B cell (primary cell): ENCODE data around the gene WDR33. TPM values are rescaled to one million over a fixed set of nuclear protein-coding genes. Genes with fewer than 3 reads are reported as not detected.

ENCODE experiments used
- ATAC-seq: fragments of 200-7000 bp; cut with Tn5 transposase; one replicate; pipeline ENCODE4 v1.10.0; 2021; ENCODE audit warnings: low read depth, mild to moderate bottlenecking, moderate number of reproducible peaks, moderate library complexity
- CTCF ChIA-PET: fragments of 350-600 bp; sonication (Branson Sonifier 250); formaldehyde crosslinking; loops from one replicate; lab custom pipeline; 2021; ENCODE audit warnings: antibody characterized with exemption, inconsistent platforms; lab: Charles Lee
- POLR2A ChIA-PET: fragments of 350-600 bp; sonication (Branson Sonifier 250); formaldehyde crosslinking; loops from one replicate; lab custom pipeline; 2021; ENCODE audit warnings: antibody characterized with exemption; lab: Charles Lee
- DNase-seq: peaks from one replicate; pipeline ENCODE4 v3.0.0; 2013
- H2AFZ ChIP-seq: 2 replicates; pipeline ENCODE4 v1.6.1; 2012; ENCODE audit warnings: mild to moderate bottlenecking, low read depth, low read length; ENCODE audit not compliant: insufficient read depth, poor library complexity, severe bottlenecking
- H3K27ac ChIP-seq, 2 donors: 1 replicate in 1 of 2; 2 replicates in 1 of 2; pipeline ENCODE4 v1.5.1; 2012 to 2013; ENCODE audit warnings: low read length in 2 of 2, mild to moderate bottlenecking in 2 of 2, moderate library complexity in 1 of 2
- H3K27me3 ChIP-seq, 4 experiments: fragments of 200-600 bp in 1 of 4; sonication (generic) in 1 of 4; replicated peaks in 1 of 4; 1 replicate in 2 of 4; 2 replicates in 2 of 4; pipeline versions ENCODE4 v1.6.1 to v1.7.0; 2013 to 2016; ENCODE audit warnings: low read length in 3 of 4, mild to moderate bottlenecking in 2 of 4, mixed read lengths in 1 of 4, moderate library complexity in 1 of 4; ENCODE audit not compliant: insufficient read depth in 4 of 4, control insufficient read depth in 3 of 4; ENCODE audit errors: control extremely low read depth in 1 of 4
- H3K36me3 ChIP-seq, 2 experiments: replicated peaks in 1 of 2; 1 replicate in 1 of 2; 2 replicates in 1 of 2; pipeline versions ENCODE4 v1.6.1 to v1.7.1; 2013; ENCODE audit warnings: low read length in 1 of 2; ENCODE audit not compliant: insufficient read depth in 2 of 2, control insufficient read depth in 1 of 2; ENCODE audit errors: control extremely low read depth in 1 of 2, extremely low read depth in 1 of 2
- H3K4me1 ChIP-seq, 2 donors: fragments of 200-600 bp in 1 of 2; sonication (generic) in 1 of 2; 1 replicate in 1 of 2; 2 replicates in 1 of 2; pipeline versions ENCODE4 v1.5.1 to v1.6.1; 2013 to 2017; ENCODE audit warnings: low read length in 2 of 2; ENCODE audit not compliant: control insufficient read depth in 2 of 2, insufficient read depth in 2 of 2
- H3K4me2 ChIP-seq: replicated peaks from 2 replicates; pipeline ENCODE3; 2012; ENCODE audit warnings: mild to moderate bottlenecking, low read depth, low read length; ENCODE audit not compliant: poor library complexity, severe bottlenecking
- H3K4me3 ChIP-seq, 5 experiments: fragments of 200-600 bp in 1 of 5; sonication (generic) in 1 of 5; 1 replicate in 3 of 5; 2 replicates in 2 of 5; pipeline versions ENCODE4 v1.5.1 to v1.7.0; 2011 to 2016; ENCODE audit warnings: low read length in 4 of 5, mild to moderate bottlenecking in 4 of 5, low read depth in 2 of 5, control low read depth in 1 of 5, moderate library complexity in 1 of 5; ENCODE audit not compliant: insufficient read depth in 1 of 5; ENCODE audit errors: control extremely low read depth in 1 of 5, extremely low read depth in 1 of 5
- H3K79me2 ChIP-seq: fragments of 200-600 bp; sonication (generic); one replicate; pipeline ENCODE4 v1.6.0; 2016; ENCODE audit warnings: low read length; ENCODE audit not compliant: control insufficient read depth, insufficient read depth
- H3K9ac ChIP-seq: fragments of 200-600 bp; sonication (generic); 2 replicates; pipeline ENCODE4 v1.6.1; 2017; ENCODE audit warnings: mild to moderate bottlenecking, low read length, moderate library complexity
- H3K9me3 ChIP-seq, 3 donors: one replicate each; pipeline versions ENCODE4 v1.6.1 to v1.7.1; 2013; ENCODE audit warnings: low read length in 2 of 3; ENCODE audit not compliant: control insufficient read depth in 2 of 3, insufficient read depth in 1 of 3; ENCODE audit errors: control extremely low read depth in 1 of 3
- H4K20me1 ChIP-seq: 2 replicates; pipeline ENCODE4 v1.6.0; 2012; ENCODE audit warnings: mild to moderate bottlenecking, low read length; ENCODE audit not compliant: insufficient read depth, control insufficient read depth, poor library complexity, severe bottlenecking
- H3K27ac Mint-ChIP-seq: one replicate; pipeline ENCODE4 v1.8.0; 2021; ENCODE audit warnings: mixed read lengths
- H3K27me3 Mint-ChIP-seq: one replicate; pipeline ENCODE4 v1.8.0; 2021; ENCODE audit warnings: mixed read lengths
- H3K4me1 Mint-ChIP-seq: one replicate; pipeline ENCODE4 v1.8.0; 2021; ENCODE audit warnings: mixed read lengths
- H3K4me3 Mint-ChIP-seq: one replicate; pipeline ENCODE4 v1.8.0; 2021; ENCODE audit warnings: mixed read lengths
- H3K9me3 Mint-ChIP-seq: one replicate; pipeline ENCODE4 v1.8.0; 2022; ENCODE audit warnings: mixed read lengths; ENCODE audit not compliant: insufficient read depth
- EZH2 ChIP-seq: IDR thresholded peaks from 2 replicates; pipeline ENCODE4 v1.6.1; 2012; ENCODE audit warnings: borderline replicate concordance, low read depth, mild to moderate bottlenecking, moderate library complexity, low read length; ENCODE audit not compliant: insufficient read depth, poor library complexity, severe bottlenecking
- WGBS: methylation state at CpG from one replicate; pipeline ENCODE4 v1.1.5; 2013; ENCODE audit warnings: missing lambda C conversion rate; ENCODE audit not compliant: insufficient coverage; 5-methylcytosine and 5-hydroxymethylcytosine counted together
- intact Hi-C: fragments of 100-400 bp; cut with micrococcal nuclease; formaldehyde crosslinking; loops from one replicate; pipeline ENCODE4 v1.10.0; 2022
- polyA plus RNA-seq: library from polyadenylated mRNA; depleted of rRNA; stranded (reverse); fragments of >200 nt; gene quantifications from 2 replicates; pipeline ENCODE4 v1.2.3, GENCODE V29; 2012
- total RNA-seq, 2 donors: library from RNA; stranded (reverse); fragments of 120-200 nt in 1 of 2; gene quantifications; 1 replicate in 1 of 2; 2 replicates in 1 of 2; pipeline versions ENCODE4 v1.2.3 to v1.2.4, GENCODE V29; 2013 to 2022
- TF ChIP-seq, protein P1 (sequence below): fragments of 200-600 bp; IDR thresholded peaks from one replicate; pipeline ENCODE4 v1.8.0; 2022; ENCODE audit warnings: antibody characterized with exemption, mild to moderate bottlenecking

WDR33 gene
- total and polyA plus RNA-seq, 2 donors (not counting 1 experiment from before 2014, with no cell fraction given) = 17.2 to 101 TPM

DNA sequence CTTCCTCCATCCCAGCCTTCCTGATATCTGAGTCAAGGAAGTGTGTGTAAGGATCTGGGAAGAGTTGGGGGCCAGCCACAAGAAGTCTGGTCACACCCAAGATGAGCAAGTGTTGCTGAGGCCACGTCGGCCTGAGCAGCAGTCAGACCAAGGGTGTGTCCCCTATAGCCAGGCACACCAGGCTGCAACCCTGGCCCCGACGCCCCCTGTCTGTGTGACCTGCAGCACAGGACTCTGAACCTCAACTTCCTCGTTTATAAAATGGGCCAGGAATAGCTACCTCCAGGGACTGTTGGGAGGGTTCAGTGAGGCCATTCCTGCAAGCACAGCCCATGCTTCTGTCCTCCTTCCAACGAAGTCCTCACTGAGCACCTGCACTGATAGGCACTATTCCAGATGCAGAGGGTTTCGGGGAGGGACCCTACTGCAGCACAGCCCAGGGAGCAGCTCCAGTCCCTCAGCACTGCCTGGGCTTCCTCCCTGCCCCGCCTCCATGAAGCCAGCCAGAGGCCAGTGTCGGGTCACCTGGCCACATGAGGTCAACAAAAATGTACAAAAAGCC is 148.9 kb downstream of the WDR33 start:
- H3K36me3 ChIP-seq = no peaks in the 10 kb centered on the region
- peaks cover 0 to 20% (median 1%) of the 10 kb centered on the region in 3 donors for H3K9me3 ChIP-seq
- no peak overlapping the region for H3K4me2 ChIP-seq
- Mint-ChIP-seq H3K4me3 (no peak overlapping the region), H3K27ac (no peak overlapping the region), H3K27me3 (peaks cover 38% of the 10 kb centered on the region), H3K4me1 (peaks cover 9% of the 10 kb centered on the region), H3K9me3 (no peaks in the 10 kb centered on the region)
- H2AFZ ChIP-seq = no peak overlapping the region
- ChIA-PET CTCF (interaction anchor here (1.6 kb wide), 1 partner anchor 71 kb away, joined by 4 read pairs; no protein-coding TSS in a partner anchor), POLR2A (no interaction called here)
- no peak overlapping the region for H3K27ac ChIP-seq
- H4K20me1 ChIP-seq = no peaks in the 10 kb centered on the region
- DNase-seq (no peak), ATAC-seq (no peak)
- no peak for TF ChIP-seq EZH2
- TF ChIP-seq, protein P1, sequence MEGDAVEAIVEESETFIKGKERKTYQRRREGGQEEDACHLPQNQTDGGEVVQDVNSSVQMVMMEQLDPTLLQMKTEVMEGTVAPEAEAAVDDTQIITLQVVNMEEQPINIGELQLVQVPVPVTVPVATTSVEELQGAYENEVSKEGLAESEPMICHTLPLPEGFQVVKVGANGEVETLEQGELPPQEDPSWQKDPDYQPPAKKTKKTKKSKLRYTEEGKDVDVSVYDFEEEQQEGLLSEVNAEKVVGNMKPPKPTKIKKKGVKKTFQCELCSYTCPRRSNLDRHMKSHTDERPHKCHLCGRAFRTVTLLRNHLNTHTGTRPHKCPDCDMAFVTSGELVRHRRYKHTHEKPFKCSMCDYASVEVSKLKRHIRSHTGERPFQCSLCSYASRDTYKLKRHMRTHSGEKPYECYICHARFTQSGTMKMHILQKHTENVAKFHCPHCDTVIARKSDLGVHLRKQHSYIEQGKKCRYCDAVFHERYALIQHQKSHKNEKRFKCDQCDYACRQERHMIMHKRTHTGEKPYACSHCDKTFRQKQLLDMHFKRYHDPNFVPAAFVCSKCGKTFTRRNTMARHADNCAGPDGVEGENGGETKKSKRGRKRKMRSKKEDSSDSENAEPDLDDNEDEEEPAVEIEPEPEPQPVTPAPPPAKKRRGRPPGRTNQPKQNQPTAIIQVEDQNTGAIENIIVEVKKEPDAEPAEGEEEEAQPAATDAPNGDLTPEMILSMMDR = no peak
- intact Hi-C loops = no loop called here
- 66% methylated on average over 9 of the region's 9 CpGs for WGBS
- H3K27me3 ChIP-seq = peaks cover 0 to 39% (median 21%) of the 10 kb centered on the region in 4 experiments
- no peaks in the 10 kb centered on the region for H3K79me2 ChIP-seq
- peaks cover 0 to 10% of the 10 kb centered on the region in 2 donors for H3K4me1 ChIP-seq
- H3K9ac ChIP-seq = no peak overlapping the region
- H3K4me3 ChIP-seq = no peak overlapping the region

DNA sequence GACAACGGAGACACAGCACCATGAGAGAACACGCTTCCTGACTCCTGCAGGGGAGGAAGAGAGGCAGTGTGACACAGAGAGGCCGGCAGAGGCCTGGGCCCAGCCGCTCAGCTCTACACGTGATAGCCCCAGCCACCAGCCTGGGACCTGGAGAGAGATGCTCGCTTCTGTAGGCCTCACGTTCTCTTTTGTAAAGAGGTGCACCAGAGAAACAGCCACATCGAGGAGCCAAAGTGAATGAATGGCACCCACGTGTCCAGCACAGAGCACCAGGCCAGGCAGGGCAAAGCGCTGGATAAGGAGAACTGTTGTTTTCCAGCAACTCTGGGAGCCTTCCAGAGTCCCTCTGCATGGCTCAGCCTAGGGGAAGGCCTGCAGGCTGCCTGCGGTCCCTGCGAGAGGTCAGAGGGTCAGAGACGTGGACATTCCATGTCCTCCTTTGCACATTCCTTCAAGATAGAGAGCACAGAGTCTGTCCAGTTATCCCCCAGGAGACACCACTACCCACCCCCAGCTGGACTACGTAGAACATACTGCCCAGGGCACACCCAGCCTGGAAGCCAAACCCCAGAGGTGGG is 149.8 kb downstream of the WDR33 start:
- H3K4me1 ChIP-seq = peaks cover 0 to 10% of the 10 kb centered on the region in 2 donors
- no peak overlapping the region for H3K9ac ChIP-seq
- no peaks in the 10 kb centered on the region for H3K79me2 ChIP-seq
- no peaks in the 10 kb centered on the region for H4K20me1 ChIP-seq
- ChIA-PET POLR2A (no interaction called here), CTCF (interaction anchor here (1.4 kb wide), 1 partner anchor 70 kb away, joined by 5 read pairs; no protein-coding TSS in a partner anchor)
- no peak overlapping the region for H3K4me2 ChIP-seq
- H3K9me3 ChIP-seq = peaks cover 0 to 20% (median 0%) of the 10 kb centered on the region in 3 donors
- no peak overlapping the region for H3K27ac Mint-ChIP-seq
- no peaks in the 10 kb centered on the region for H3K36me3 ChIP-seq
- peaks cover 9% of the 10 kb centered on the region for H3K4me1 Mint-ChIP-seq
- no peaks in the 10 kb centered on the region for H3K9me3 Mint-ChIP-seq
- H3K27ac ChIP-seq = no peak overlapping the region
- 94% methylated on average over 14 of the region's 14 CpGs for WGBS
- H2AFZ ChIP-seq = no peak overlapping the region
- DNase-seq (no peak), ATAC-seq (no peak)
- H3K27me3 ChIP-seq = peaks cover 0 to 39% (median 21%) of the 10 kb centered on the region in 4 experiments
- H3K4me3 Mint-ChIP-seq = no peak overlapping the region
- intact Hi-C loops = no loop called here
- H3K27me3 Mint-ChIP-seq = peaks cover 31% of the 10 kb centered on the region
- TF ChIP-seq EZH2 = no peak
- TF ChIP-seq, protein P1 = no peak
- H3K4me3 ChIP-seq = no peak overlapping the region
